Kidney capillary endothelial cell (primary cell): Measurements from ENCODE around the gene CNOT4.

ENCODE experiments used
- DNase-seq: peaks from one replicate; pipeline ENCODE4 v3.0.0-alpha.2; 2018; ENCODE audit warnings: low spot score

The CNOT4 gene

DNA sequence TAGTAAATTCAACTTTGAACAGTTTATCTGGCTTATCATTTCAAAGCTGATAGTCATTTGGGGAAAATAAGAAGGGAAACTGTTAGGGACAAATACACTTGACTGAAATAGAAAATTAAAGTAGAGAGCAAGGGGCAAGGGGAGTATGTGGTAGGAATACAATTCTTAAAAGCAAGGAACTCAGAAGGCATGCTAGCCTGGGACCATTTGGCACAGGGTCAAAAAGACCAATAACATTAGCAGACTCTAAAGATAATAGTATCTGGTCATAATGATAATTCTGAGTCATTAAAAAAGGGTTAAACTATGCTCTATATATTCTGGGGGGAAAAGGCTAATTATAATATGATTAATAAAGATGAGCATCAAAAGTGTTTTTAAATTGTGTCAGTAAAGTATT, 112.2 kb downstream of the CNOT4 start:
- no peak for DNase-seq

DNA sequence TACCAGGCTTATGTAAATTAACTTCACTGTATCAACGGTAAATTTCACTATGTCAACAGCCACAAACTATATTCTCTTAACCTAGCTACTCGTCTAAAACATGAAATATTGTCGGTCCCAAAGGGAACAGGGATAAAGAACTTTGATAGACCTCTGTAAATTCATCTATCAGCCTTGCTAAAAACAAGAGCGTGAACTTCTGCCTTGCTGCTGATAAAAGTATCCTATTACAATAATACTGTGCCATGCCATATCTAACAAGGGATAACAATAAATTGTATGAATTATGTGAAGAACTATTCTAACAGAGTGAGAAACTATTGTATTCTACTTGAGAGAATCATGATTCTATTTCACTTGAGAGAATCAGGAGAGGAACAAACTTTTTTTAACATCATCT, 117.2 kb downstream of the CNOT4 start:
- DNase-seq: no peak

DNA sequence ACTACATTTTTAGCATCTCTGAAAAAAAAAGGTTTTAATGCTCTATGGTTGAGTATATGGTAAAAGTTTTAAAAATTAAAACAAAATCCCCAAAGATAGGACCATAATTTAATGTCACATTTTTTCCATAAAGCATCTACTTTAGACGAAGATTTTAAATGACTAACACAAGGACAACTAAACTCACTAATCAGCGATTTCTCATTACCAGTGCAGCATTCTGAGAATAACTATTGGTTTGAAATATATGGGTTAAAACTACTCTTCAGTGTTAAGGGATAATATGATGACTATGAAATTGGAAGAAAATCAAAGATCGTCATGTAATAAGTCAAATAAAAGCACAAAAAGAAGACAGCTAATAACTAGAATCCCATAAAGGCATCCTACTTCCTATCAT, 118.4 kb downstream of the CNOT4 start:
- DNase-seq: no peak

DNA sequence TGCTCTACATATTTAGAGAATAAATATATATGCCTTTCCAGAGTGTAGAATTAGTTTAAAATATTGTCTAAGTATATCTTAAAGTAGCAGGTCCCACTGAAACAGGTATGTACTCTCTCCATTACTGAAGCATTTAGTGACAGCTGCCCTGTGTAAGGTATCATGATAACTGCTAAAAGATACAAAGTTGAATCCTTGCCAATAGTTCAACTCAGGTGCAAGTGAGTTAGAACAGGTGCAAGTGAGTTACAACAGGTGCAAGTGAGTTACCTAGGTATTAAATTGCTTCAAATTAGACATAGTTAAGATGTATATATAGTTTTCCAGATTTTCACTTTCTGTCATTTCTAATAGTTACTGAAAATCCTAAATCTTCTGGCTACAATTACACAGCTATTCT, 119.1 kb downstream of the CNOT4 start:
- no peak for DNase-seq

DNA sequence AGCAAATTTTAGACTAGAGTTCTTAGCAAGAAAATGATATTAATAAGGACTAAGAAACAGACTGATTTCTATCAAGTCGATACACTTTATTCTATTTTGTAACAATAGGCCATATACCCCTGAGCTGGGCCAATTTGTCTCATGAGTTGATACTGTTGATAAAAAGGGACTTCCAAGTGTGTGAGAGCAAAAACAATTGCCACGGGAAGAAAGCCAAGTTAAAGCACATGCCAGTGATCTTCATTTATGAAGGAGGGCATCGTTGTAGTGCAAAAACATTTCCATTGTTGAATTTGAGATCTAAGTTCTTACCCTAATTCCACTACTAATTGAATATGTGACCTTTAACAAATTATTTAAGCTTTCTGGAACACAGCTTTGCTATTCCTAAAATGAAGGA, 119.9 kb downstream of the CNOT4 start:
- DNase-seq: no peak

DNA sequence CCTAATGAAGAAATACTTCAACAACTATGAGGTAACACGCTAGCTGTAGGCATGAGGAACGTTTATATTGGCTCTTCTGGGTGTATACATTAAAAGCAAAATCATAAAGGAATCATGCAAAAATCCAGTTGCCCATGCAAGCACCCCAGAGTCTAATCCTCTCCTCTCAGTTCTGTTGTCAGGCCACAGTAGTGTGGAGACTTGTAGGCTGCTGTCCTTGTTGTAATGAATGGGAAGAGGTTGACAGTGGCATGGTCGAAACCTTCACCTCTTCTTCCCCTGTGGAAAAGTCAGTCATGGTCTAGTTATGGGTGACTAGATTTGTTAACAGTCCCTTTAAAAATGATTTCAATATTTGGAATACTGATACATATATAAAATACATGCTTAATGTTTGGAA, 121.3 kb downstream of the CNOT4 start:
- no peak for DNase-seq

DNA sequence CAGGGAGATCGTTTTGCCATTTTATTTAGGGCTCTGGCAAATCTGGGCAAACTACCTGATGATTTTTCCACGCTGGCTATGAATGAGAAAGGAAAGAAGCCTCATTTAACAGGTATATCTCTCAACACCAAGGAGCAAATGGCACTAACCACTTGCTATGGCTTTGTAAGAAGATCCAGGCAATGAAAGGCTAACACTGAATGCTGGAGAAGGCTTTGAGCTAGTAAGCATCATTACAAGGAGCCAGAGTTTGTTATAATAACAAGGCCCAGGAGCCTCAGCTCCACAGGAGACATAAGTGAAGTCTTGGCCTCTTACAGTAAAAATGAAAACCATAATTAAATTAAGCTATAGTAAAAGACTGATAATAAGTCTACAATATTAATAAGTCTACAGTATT, 123.1 kb downstream of the CNOT4 start:
- no peak for DNase-seq

DNA sequence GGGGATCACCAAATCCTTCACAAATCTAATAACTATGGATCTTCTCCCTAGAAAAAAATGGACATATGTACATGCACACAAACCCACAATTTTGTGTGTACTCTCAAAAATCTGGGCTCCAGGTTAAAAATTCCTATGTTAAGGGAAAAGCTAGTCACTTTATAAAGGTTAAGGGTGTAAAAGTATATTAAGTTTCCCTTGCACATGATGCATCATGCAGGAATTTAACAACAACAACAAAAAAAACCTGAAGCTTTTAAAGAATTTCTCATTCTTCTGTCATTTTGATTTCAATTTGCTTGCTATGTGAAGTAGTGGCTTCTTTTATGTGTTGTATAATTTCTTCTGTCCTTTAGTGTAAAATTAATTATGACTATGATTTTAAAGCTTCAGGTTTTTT, 123.7 kb downstream of the CNOT4 start:
- DNase-seq: peak; percentile 4

DNA sequence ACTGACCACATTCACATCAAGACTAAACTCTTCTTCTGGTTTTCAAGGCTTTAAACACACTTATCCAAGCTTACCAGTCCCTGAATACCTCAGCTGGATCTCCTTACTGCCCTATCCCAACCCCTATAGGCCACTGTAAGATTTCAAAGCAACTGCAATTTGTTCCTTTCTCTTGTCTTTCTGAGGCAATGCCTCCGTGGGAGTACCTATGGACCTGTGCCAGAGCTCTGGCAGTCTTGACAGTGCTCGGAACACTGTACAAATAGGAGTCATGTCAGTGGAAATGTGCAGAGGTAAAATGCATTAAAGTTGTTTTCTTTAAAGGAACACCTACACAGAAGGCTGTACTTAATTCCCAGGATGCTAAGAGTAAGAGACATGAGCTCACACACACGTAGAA, 124.7 kb downstream of the CNOT4 start:
- no peak for DNase-seq

DNA sequence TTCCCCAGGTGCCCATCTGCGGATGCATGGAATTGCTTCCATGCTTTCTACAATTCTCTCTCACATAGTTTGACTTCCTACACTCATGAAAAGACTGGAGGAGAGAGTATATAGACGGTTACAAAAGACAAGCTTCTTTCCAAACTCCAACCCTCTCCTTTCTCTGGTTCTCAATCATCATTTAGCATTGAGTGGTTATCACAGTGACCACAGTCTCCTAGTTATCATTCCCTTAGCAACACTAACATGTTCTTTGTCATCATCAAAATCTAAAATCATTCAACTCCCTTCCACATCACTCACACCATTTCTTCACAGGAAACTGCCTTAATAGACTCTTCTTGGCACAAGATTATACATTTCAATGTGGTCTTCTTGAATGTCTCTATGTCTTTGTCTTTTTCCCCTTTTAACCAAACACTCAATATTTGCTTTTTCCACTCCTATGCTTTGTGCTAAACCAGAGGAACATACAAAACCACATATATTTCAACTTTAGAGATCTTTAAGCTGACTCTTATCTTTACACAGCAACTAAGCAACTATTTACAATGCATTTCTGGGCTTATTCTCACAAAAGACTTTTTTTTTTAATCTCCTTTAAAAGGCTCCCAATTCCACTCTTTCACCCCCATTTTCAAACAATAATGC, 126.3 kb downstream of the CNOT4 start:
- no peak for DNase-seq

DNA sequence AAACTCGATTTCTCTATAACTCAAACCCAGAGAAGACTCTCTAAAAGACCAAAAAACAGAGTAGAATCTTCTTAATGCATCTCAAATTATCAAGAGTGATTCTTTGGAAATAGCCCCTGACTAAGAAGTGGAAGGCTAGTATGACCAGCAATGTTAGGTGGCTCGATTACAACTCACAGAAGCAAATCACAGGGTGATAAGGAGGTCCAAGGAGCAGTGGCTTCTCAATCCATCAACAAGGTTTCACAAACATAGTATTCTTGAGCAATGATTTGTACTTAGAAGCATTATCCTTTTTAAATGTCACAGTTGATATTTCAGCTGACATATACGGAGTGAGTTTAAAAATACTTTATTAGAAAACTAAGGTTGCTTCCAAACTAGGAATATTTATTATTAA, 127.7 kb downstream of the CNOT4 start:
- DNase-seq: no peak

DNA sequence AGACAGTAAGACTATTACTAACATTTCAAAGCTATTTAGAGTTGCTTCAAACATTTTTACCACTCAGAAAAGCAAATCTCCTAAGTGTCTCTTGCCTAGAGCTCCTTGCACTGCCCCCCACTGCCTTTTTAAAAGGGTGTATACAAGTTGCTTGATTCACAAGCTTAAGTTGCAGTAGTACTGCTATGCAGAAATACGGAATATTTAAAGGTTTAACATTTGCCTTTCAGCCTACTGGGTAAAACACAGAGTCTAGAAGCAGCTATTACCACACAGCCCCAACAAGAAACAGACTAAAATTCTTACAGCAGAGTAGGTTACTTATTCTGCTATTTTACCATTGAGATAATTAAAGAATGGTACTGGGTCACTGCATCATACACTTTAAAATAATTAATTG, 128.5 kb downstream of the CNOT4 start:
- no peak for DNase-seq

DNA sequence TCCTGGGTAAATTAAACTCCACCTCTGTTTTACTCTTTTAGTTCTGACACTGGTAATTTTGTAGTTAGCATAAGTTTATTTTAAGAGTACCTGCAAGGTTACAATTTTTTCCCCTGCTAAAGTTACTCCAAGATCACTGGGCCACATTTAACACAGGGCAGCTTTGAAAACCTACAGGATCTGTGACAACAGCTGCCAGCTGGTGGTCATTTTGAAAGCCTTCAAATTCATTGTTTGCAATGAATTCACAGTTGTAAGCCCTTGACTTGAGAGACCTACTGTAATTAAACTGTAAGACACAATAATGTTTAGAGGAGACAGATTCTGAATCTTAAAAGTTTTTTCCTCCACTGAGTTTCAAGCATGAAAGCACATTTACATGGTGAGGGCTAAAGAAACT, 129.6 kb downstream of the CNOT4 start:
- no peak for DNase-seq

DNA sequence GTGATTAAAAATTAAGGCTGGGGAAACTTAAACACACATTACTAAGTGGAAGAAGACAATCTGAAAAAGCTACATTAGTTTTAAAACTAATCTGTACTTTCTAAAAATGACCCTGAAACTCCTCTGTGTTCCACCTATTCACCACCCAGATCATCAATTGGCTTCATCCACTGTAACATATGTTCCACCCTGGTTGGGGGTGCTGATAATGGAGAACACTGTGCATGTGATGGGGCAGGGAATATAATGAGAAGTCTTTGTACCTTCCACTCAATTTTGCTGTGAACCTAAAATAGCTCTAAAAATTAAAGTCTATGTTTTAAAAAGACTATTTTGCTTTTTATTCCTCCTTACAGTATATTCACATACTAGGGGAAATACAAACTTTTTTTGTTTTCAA, 132.7 kb downstream of the CNOT4 start:
- no peak for DNase-seq

DNA sequence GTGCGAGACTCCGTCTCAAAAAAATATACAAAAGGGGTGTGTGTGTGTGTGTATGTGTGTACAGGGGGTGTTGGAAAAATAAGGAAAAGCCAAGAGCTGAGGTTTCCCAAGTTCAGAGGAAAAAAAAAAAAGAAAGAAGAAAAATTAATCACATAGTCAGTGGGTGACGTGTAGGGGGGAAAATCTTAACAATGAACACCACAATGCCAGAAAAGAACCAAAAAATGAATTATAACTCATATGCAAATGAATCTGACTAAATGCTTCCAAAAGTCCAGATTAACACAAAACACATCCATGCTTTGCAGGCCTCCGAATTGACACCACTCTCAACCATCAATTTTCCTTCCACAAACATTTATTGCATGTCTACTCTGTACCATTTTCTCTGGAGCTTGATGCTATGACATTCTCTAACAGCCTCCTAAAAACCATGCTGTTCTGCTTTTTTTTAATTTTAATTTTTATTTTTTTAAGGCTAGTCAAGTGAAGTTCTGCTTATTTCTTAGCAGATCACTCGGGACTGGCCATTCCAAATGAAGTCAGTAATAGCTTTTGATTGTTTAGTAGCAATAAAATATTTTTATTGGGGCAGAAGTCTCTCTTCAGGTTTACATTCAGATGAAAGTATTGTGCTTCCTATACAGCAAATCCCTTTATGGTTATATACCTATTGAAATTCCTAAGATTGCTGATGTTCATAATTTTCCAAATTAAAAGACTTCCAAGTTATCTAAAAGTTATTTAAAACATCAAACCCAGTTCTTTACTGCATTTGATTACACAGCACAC, 133.8 kb downstream of the CNOT4 start:
- no peak for DNase-seq

DNA sequence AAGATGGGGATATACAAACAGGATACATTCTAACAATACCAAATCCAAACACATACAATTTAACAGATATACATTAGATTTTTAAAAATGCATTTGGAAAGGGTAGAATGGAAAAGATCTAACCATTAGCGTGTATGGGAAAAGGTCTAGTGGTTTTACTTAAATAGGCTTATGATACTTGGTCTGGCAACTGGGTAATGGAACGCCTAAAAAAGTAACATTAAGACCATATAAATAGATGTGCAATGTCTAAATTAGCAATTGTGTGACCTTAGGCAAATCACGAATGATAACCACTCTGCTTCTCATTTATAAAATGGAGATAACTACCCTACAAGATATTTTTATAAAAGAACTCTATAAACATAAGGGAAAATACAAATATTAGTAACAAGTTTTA, 135.2 kb downstream of the CNOT4 start:
- DNase-seq: no peak

DNA sequence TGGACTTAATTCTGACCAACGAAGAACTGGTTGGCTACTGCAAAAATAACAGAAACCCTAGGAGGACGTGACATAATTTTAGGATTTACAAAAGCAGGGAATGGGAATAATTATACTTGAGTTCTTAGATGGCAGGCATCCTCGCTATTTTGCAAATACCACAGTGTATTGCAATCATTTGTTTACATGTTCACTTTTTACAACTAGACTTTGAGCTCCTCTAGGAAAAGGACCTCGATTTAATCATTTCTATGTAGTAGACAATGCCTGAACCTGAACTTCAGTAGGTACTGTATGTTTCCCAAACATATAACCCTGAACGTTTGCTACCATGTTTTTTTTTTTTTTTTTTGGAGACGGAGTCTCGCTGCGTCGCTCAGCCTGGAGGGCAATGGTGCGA, 137.7 kb downstream of the CNOT4 start:
- DNase-seq: no peak

DNA sequence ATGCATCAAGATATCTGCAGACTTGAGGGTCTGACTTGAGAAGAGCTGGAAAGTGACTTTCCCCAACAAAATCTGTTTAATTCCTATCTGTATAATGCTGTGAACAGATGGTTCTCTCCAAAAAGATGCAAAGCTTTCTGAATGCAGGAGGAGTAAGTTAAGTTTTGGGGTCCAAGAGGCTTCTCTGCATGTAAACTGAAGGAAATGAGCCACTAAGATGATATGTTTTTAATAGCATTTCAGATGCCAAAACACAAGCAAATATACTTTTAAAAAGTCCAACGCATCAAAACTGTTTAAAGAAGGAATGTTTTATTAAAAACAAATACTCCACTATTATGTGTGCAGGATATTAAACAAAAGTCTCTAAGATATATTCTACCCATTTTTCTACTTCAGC, 139.2 kb downstream of the CNOT4 start:
- no peak for DNase-seq

DNA sequence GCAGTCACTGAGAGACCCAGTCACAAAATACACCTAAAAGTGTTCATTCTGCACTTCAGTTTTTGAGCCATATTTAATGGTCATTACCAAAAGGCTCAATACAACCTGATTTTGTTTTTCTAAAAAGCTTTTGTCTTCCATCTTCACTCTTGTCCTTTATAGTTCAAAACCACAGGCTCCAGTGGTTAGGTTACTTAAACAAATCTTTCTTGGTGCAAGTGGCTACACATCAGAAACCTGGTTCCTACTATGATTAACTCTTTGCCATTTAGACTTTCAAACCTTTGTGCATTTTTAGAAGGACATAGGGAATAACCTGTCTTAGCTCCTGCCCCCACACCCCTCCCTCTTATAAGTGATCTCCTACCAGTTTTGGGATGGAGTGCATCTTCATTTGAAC, 140.5 kb downstream of the CNOT4 start:
- DNase-seq: no peak

DNA sequence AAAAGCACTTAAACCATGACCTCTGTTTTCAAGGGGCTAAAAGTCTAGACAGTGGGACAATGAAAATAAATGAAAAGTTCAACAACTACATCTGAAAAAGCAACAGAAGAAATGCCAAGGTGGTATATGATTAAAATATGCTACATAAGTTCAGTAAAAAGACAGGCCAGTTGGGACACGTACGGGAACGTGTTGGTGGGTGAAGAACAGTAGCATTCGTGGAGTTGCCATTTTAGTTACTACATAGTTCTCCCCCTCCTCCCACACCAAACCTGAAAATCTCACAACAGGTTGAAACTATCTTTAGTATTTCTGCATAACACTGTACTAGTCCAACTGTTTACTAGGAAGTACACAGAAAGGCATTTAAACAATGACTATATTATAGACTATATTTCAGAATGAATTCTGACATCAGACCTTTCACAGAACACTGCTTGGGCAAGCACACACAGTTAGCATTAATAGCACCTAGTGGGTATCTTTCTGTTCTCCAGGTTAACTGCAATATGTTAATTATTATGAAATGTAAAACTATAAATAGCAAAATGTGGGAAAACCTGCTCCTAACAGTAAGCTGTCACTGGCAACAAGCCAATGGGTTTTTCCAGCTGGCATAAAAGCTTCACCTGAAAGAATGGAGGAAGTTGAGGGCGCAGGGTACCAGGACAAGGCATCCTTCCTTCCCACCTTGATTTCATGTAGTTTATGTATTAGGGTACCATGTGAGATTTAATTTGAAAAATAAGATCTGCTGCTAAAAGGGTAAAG, 141.3 kb downstream of the CNOT4 start:
- no peak for DNase-seq

DNA sequence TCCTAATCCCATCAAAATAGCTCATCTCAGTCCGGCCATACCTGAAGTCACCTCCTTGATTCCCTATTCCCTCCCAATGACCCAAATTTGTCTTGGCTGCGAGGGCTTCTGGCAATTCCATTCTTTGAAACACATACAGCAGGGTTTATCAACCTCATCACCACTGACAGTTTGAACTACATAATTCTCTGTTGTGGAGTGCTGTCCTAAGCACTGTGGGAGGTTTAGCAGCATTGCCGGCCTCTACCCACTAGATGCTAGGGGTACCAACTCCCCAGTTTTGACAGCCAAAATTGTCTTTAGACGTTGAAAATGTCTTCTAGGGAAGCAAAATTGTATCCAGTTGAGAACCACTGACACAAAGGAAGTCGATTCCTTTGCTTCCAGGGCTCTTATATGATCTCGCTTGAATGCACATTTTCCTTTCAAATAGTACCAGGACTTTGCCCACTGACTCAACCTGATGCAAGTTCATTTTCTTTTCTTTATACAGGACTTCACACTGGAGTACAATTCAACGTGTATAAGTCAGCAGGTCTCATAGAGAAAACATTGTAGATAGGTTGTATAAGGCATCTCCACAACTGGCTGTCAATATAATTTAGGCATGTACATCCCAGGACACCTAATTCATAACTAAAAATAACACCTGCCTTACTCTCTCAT, 142.9 kb downstream of the CNOT4 start:
- no peak for DNase-seq

DNA sequence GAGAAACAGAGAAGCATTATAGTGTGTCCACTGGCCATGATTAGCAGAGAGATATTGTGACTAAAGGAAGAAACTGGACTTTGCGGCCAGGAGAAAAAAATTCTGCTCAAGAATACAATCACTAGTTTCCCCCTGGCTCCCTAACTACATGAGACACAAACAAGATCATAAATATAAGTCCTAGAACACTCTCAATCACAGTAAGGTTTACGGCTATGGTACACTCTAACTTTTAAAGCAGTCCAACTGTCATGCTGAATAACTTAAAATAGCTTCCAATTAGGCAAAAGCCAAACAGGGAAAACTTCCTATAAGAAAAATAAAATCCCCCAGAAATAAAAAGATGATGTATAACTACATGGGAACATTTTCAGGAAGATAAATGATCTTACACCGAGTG, 144.2 kb downstream of the CNOT4 start:
- no peak for DNase-seq

DNA sequence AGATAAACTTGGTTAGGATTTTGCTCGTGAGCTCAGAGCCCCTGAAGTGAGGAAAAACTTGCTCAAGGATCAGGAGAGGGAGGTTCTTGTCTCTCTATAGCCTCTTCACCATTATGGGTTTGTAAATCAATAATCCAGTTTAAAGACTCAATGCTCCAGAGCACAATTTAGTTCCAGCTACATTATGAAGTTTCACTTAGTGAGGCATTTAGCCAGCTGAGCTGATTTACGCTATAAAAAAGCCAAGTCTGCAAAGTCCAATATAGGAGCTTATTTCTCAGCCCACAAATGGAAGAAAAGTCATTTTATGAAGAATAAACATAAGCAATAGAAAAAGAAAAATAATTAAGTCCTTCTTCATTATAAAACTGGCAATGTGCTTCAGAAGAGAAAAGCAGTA, 145.7 kb downstream of the CNOT4 start:
- no peak for DNase-seq
